Measurements from ENCODE around the gene CELF1. TPM values are rescaled to one million over a fixed set of nuclear protein-coding genes. Genes with fewer than 3 reads are reported as not detected.
A peak's percentile ranks its signal among the peaks of the same experiment; 100 is the strongest.

Gene CELF1
- total and polyA plus RNA-seq, 12 donors, result 28.1 to 128 (median 101) TPM

- Histone ChIP-seq H3K9me3 (replicated peaks in 1 of 3) (no peaks in the 10 kb centered on the region), H3K36me3 (replicated peaks in 1 of 2) (no peaks in the 10 kb centered on the region), H3K4me1 (replicated peaks in 1 of 2) (peaks cover 9 to 12% of the 10 kb centered on the region in 2 donors), H3K4me3 (no peak overlapping the region), H3K27ac (no peak overlapping the region), H3K27me3 (peaks cover 12% of the 10 kb centered on the region)
- 60 to 76% (median 75%) methylated on average over 7 of the region's 7 CpGs for WGBS, 4 donors
- intact Hi-C loops (cut with DNase I), result no loop called here
- no peak for TF ChIP-seq POLR2A (IDR thresholded peaks at IDR 0.05)
- TF ChIP-seq CTCF (IDR thresholded peaks at IDR 0.05), result no peak
- no peak for DNase-seq
These were observed 42.1 kb upstream of the CELF1 start for GRCh38 chr11:47595029-47595428.

- TF ChIP-seq CTCF (IDR thresholded peaks at IDR 0.05), result no peak
- no peak for TF ChIP-seq POLR2A (IDR thresholded peaks at IDR 0.05)
- no peak for DNase-seq
- intact Hi-C loops (cut with DNase I), result no loop called here
- 2 to 9% (median 5%) methylated on average over 13 to 48 of the region's 48 CpGs for WGBS, 4 donors
- Histone ChIP-seq H3K27ac (no peak within 1 kb of the TSS), H3K9me3 (replicated peaks in 1 of 3) (no peaks in the 10 kb centered on the region), H3K4me3 (peak within 1 kb of the TSS in 1 of 4 donors; percentile 59), H3K36me3 (replicated peaks in 1 of 2) (no peaks in the 10 kb centered on the region), H3K4me1 (replicated peaks in 1 of 2) (peaks cover 9 to 12% of the 10 kb centered on the region in 2 donors), H3K27me3 (peaks cover 19% of the 10 kb centered on the region)
These were observed 41.3 kb upstream of the CELF1 start, which contains the start of gene C1QTNF4 for GRCh38 chr11:47593934-47594855. C1QTNF4 (minus strand) TSS chr11:47594411; CDS start chr11:47590810, 3,601 bp downstream.

- peaks cover 9 to 12% of the 10 kb centered on the region in 2 donors for H3K4me1 ChIP-seq (replicated peaks in 1 of 2)
- DNase-seq, result no peak
- H3K9me3 ChIP-seq (replicated peaks in 1 of 3), result no peaks in the 10 kb centered on the region
- WGBS, 4 donors, result 4 to 13% (median 11%) methylated on average over 4 to 6 of the region's 6 CpGs
- no peaks in the 10 kb centered on the region for H3K36me3 ChIP-seq (replicated peaks in 1 of 2)
- TF ChIP-seq CTCF (IDR thresholded peaks at IDR 0.05) (no peak), POLR2A (IDR thresholded peaks at IDR 0.05) (no peak)
- peaks cover 19% of the 10 kb centered on the region for H3K27me3 ChIP-seq
- peak overlapping the region in 1 of 4 donors; percentile 59 for H3K4me3 ChIP-seq
- H3K27ac ChIP-seq, result no peak overlapping the region
- intact Hi-C loops (cut with DNase I), result no loop called here
These were observed 40.6 kb upstream of the CELF1 start for GRCh38 chr11:47593492-47593933.

- Histone ChIP-seq H3K27me3 (peaks cover 19% of the 10 kb centered on the region), H3K9me3 (replicated peaks in 1 of 3) (no peaks in the 10 kb centered on the region), H3K4me1 (replicated peaks in 1 of 2) (peaks cover 9 to 12% of the 10 kb centered on the region in 2 donors), H3K4me3 (no peak overlapping the region), H3K36me3 (replicated peaks in 1 of 2) (no peaks in the 10 kb centered on the region), H3K27ac (no peak overlapping the region)
- 69 to 85% (median 72%) methylated on average over 2 of the region's 2 CpGs for WGBS, 4 donors
- intact Hi-C loops (cut with DNase I), result no loop called here
- TF ChIP-seq POLR2A (IDR thresholded peaks at IDR 0.05) (no peak), CTCF (IDR thresholded peaks at IDR 0.05) (no peak)
- no peak for DNase-seq
These were observed 40.0 kb upstream of the CELF1 start for GRCh38 chr11:47592970-47593369.

Measured in adrenal gland (tissue), 12 donors.